Measurements from ENCODE around the gene NAA10. TPM values are rescaled to one million over a fixed set of nuclear protein-coding genes. Genes with fewer than 3 reads are reported as not detected.

NAA10 gene
- total and polyA plus RNA-seq, 2 of the 13 experiments (the other 11 are each of a cell fraction or from before 2014, with no cell fraction given), result 49.2 to 51.7 TPM

- H3K27ac ChIP-seq (ENCODE audit: extremely low read length, insufficient read depth, low read length), result peak overlapping the region; percentile 89
- ChIA-PET POLR2A (interaction anchor here (0.7 to 4.2 kb wide), 11 partner anchors 9 to 300 kb away, joined by 3 to 82 read pairs (median 4); partner anchors contain the start of genes HCFC1, IDH3G, L1CAM and NAA10), CTCF (ENCODE audit: low intra/inter-chr PET ratio, low total read pairs) (no interaction called here)
- H2AFZ ChIP-seq (ENCODE audit: low read length), result no peak overlapping the region
- H3K79me2 ChIP-seq (ENCODE audit: insufficient read depth, low read length), result no peaks in the 10 kb centered on the region
- no TSS peak for BruUV-seq (replicated peaks)
- peak overlapping the region; percentile 76 for H3K4me2 ChIP-seq (ENCODE audit: low read depth, low read length)
- H3K4me1 ChIP-seq (ENCODE audit: insufficient read depth, low read length), result peaks cover 62% of the 10 kb centered on the region
- H3K4me3 ChIP-seq (replicated peaks in 1 of 3; ENCODE audit: insufficient read depth in 1 of 3, low read depth in 2 of 3, low read length in 3 of 3), result peak overlapping the region; percentile 71 to 79 (median 76); a peak in 5 of 6 replicates
- peaks cover 1 to 8% of the 10 kb centered on the region in 2 experiments; a peak in 1 of 5 replicates for H3K36me3 ChIP-seq (replicated peaks in 1 of 2; ENCODE audit: control insufficient read depth in 1 of 2, insufficient read depth in 2 of 2, low read length in 2 of 2)
- H3K9me3 ChIP-seq (ENCODE audit: low read length), result no peaks in the 10 kb centered on the region
- H3K9ac ChIP-seq (ENCODE audit: insufficient read depth, low read depth, low read length), result peak overlapping the region; percentile 89
- in situ Hi-C loops (cut with HindIII; ENCODE audit: extremely low pct_ligation_motif_present, low pct_unique_long_range_greater_than_20kb) (no loop called here), intact Hi-C loops (cut with micrococcal nuclease; ENCODE audit: unreplicated experiment) (no loop called here)
- H4K20me1 ChIP-seq (ENCODE audit: insufficient read depth, low read length), result no peaks in the 10 kb centered on the region
- FAIRE-seq (peak; percentile 97), DNase-seq (ENCODE audit: low spot score) (peak; percentile 72), ATAC-seq (peak; percentile 14)
- H3K27me3 ChIP-seq (ENCODE audit: control insufficient read depth in 1 of 2, insufficient read depth in 2 of 2, low read length in 2 of 2), result no peaks in the 10 kb centered on the region
- WGBS (ENCODE audit: low lambda C conversion rate), result 13% methylated on average over 3 of the region's 31 CpGs
- 0 out of 2 replicates have a peak, but pooled peaks have one; percentile 10 for TF ChIP-seq ZMAT3 (CRISPR knock-in tag; conservative IDR thresholded peaks at IDR 0.05)
- no peak for TF ChIP-seq NR0B2 (CRISPR knock-in tag; IDR thresholded peaks at IDR 0.05)
- TF ChIP-seq TCF12 (IDR thresholded peaks at IDR 0.05), result no peak
- TF ChIP-seq TCF12 (CRISPR knock-in tag; IDR thresholded peaks at IDR 0.05), result no peak
- peak; percentile 36; the same call in 1 of the 2 replicates for TF ChIP-seq HOXA3 (CRISPR knock-in tag; IDR thresholded peaks at IDR 0.05)
- peak; percentile 8 for TF ChIP-seq AGO2 (optimal IDR thresholded peaks at IDR 0.05; ENCODE audit: low read depth, low read length)
- no peak for TF ChIP-seq TARDBP (CRISPR knock-in tag; IDR thresholded peaks at IDR 0.05)
- peak; percentile 75 for TF ChIP-seq PATZ1 (CRISPR knock-in tag; IDR thresholded peaks at IDR 0.05)
- TF ChIP-seq ZNF746 (CRISPR knock-in tag; IDR thresholded peaks at IDR 0.05), result peak; percentile 30; the same call in 1 of the 2 replicates
- 0 out of 2 replicates have a peak, but pooled peaks have one; percentile 11 for TF ChIP-seq ZNF441 (CRISPR knock-in tag; IDR thresholded peaks at IDR 0.05; ENCODE audit: borderline replicate concordance)
- TF ChIP-seq RFXAP (CRISPR knock-in tag; IDR thresholded peaks at IDR 0.05; ENCODE audit: borderline replicate concordance), result 0 out of 2 replicates have a peak, but pooled peaks have one; percentile 23
- TF ChIP-seq MAX (IDR thresholded peaks at IDR 0.05), result peak; percentile 17; the same call in 1 of the 2 replicates
- no peak for TF ChIP-seq MED13 (CRISPR knock-in tag; IDR thresholded peaks at IDR 0.05)
- TF ChIP-seq CCDC6 (CRISPR knock-in tag; IDR thresholded peaks at IDR 0.05), result peak; percentile 15; the same call in 1 of the 2 replicates
- 0 out of 2 replicates have a peak, but pooled peaks have one; percentile 7 for TF ChIP-seq KAT8 (CRISPR knock-in tag; IDR thresholded peaks at IDR 0.05)
- no peak for TF ChIP-seq SOX6 (IDR thresholded peaks at IDR 0.05)
- peak; percentile 24; the same call in 1 of the 2 replicates for TF ChIP-seq SOX6 (CRISPR knock-in tag; IDR thresholded peaks at IDR 0.05)
- no peak for TF ChIP-seq ERF (CRISPR knock-in tag; IDR thresholded peaks at IDR 0.05)
- peak; percentile 89; the same call in 1 of the 2 replicates for TF ChIP-seq HIC2 (CRISPR knock-in tag; IDR thresholded peaks at IDR 0.05; ENCODE audit: low read depth)
- peak; percentile 20; the same call in 1 of the 2 replicates for TF ChIP-seq DMAP1 (CRISPR knock-in tag; IDR thresholded peaks at IDR 0.05)
These were observed 7.8 kb downstream of the NAA10 start for GRCh38 chrX:153926858-153927671.
